GM23248 (cell line): Measurements from ENCODE around the gene PLAAT5. TPM values are rescaled to one million over a fixed set of nuclear protein-coding genes. Genes with fewer than 3 reads are reported as not detected.

Experiments used
- DNase-seq: peaks from one replicate; pipeline ENCODE4 v3.0.0-alpha.2; 2015
- H2AFZ ChIP-seq: fragments of 200-600 bp; sonication (generic); 2 replicates; pipeline ENCODE4 v1.6.1; 2016; ENCODE audit warnings: antibody characterized with exemption
- H3F3A ChIP-seq: fragments of 200-600 bp; sonication (generic); 2 replicates; pipeline ENCODE4 v1.6.1; 2016; ENCODE audit warnings: mild to moderate bottlenecking, antibody characterized with exemption, mixed run types; ENCODE audit not compliant: insufficient read depth
- H3K27ac ChIP-seq: fragments of 200-600 bp; sonication (generic); 2 replicates; pipeline ENCODE4 v1.5.1; 2016; ENCODE audit warnings: mild to moderate bottlenecking
- H3K27me3 ChIP-seq: fragments of 200-600 bp; sonication (generic); replicated peaks from 2 replicates; pipeline ENCODE4 v1.6.1; 2016; ENCODE audit warnings: mild to moderate bottlenecking; ENCODE audit not compliant: insufficient read depth
- H3K36me3 ChIP-seq: fragments of 200-600 bp; sonication (generic); 2 replicates; pipeline ENCODE4 v1.6.1; 2016; ENCODE audit warnings: low read depth, mild to moderate bottlenecking
- H3K4me1 ChIP-seq: fragments of 200-600 bp; sonication (generic); 2 replicates; pipeline ENCODE4 v1.6.1; 2016; ENCODE audit warnings: mild to moderate bottlenecking; ENCODE audit not compliant: insufficient read depth
- H3K4me2 ChIP-seq: fragments of 200-600 bp; sonication (generic); one replicate; pipeline ENCODE4 v1.6.1; 2016; ENCODE audit warnings: mild to moderate bottlenecking; ENCODE audit not compliant: unreplicated experiment
- H3K4me3 ChIP-seq: fragments of 200-600 bp; sonication (generic); 2 replicates; pipeline ENCODE4 v1.5.1; 2016; ENCODE audit warnings: mild to moderate bottlenecking
- H3K79me2 ChIP-seq: fragments of 200-600 bp; sonication (generic); 2 replicates; pipeline ENCODE4 v1.6.1; 2016; ENCODE audit warnings: mild to moderate bottlenecking; ENCODE audit not compliant: insufficient read depth
- H3K9ac ChIP-seq: fragments of 200-600 bp; sonication (generic); 2 replicates; pipeline ENCODE4 v1.6.1; 2016; ENCODE audit warnings: mild to moderate bottlenecking
- H3K9me2 ChIP-seq: fragments of 200-600 bp; sonication (generic); 2 replicates; pipeline ENCODE4 v1.6.1; 2016; ENCODE audit warnings: mixed run types, mild to moderate bottlenecking, moderate library complexity; ENCODE audit not compliant: insufficient read depth
- H3K9me3 ChIP-seq: fragments of 200-600 bp; sonication (generic); one replicate; pipeline ENCODE4 v1.6.1; 2017; ENCODE audit warnings: low read depth
- H4K20me1 ChIP-seq: fragments of 200-600 bp; sonication (generic); 2 replicates; pipeline ENCODE4 v1.6.0; 2016; ENCODE audit not compliant: insufficient read depth
- EZH2 ChIP-seq: fragments of 200-600 bp; sonication (generic); IDR thresholded peaks from 2 replicates; pipeline ENCODE4 v1.6.1; 2018; ENCODE audit warnings: antibody characterized with exemption, mild to moderate bottlenecking; ENCODE audit not compliant: insufficient read depth, poor library complexity, severe bottlenecking
- EZH2phosphoT487 ChIP-seq: fragments of 200-600 bp; sonication (generic); IDR thresholded peaks from 2 replicates; pipeline ENCODE4 v1.6.1; 2018; ENCODE audit warnings: antibody characterized with exemption, moderate library complexity, mild to moderate bottlenecking, low read depth; ENCODE audit not compliant: insufficient read depth
- WGBS, 2 experiments: methylation state at CpG; one replicate each; pipeline ENCODE4 v1.1.6; 2015 to 2017; ENCODE audit warnings: low lambda C conversion rate in 2 of 2, low coverage in 1 of 2; ENCODE audit errors: missing lambda C conversion rate in 2 of 2; 5-methylcytosine and 5-hydroxymethylcytosine counted together
- in situ Hi-C: fragments of 300-500 bp; cut with MboI; formaldehyde crosslinking; loops from 2 replicates; pipeline ENCODE4 v1.15.0; 2020
- polyA plus RNA-seq: library from polyadenylated mRNA; unstranded; fragments of >200 nt; fragmentation: Nextera tagmentation; extraction: Ambion mirVana; gene quantifications from 2 replicates; pipeline ENCODE4 v1.2.1, GENCODE V29; 2016
- total RNA-seq: library from RNA; depleted of rRNA; stranded (reverse); fragments of >200 nt; shearing (Covaris generic); gene quantifications from 2 replicates; pipeline ENCODE4 v1.2.3, GENCODE V29; 2014

The PLAAT5 gene
- total and polyA plus RNA-seq, 2 experiments from 2014 or later: not detected

DNA sequence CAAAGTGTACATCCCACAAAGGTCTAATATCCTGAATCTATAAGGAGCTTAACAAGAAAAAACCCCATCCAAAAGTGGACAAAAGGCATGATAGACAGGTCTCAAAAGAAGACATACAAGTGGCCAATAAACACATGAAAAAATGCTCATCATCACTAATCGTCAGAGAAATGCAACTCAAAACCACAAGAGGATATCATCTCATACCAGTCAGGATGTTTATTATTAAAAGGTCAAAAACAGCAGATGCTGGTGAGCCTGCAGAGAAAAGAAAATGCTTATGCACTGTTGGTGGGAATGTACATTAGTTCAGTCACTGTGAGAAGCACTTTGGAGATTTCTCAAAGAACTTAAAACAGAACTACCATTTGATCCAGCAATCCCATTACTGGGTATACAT is 27.6 kb upstream of the PLAAT5 start:
- no peaks in the 10 kb centered on the region for H3K9me2 ChIP-seq
- no peaks in the 10 kb centered on the region for H3K36me3 ChIP-seq
- no peaks in the 10 kb centered on the region for H4K20me1 ChIP-seq
- H3K9ac ChIP-seq: no peak overlapping the region
- H3K4me1 ChIP-seq: 0 out of 2 replicates have a peak, but pooled peaks cover 5% of the 10 kb centered on the region
- H3K27me3 ChIP-seq: no peaks in the 10 kb centered on the region
- H2AFZ ChIP-seq: no peak overlapping the region
- no peaks in the 10 kb centered on the region for H3K9me3 ChIP-seq
- no peaks in the 10 kb centered on the region for H3F3A ChIP-seq
- WGBS, 2 experiments: 3 to 10% methylated on average over 1 of the region's 1 CpG
- peak; percentile 23 for DNase-seq
- no peak overlapping the region for H3K4me3 ChIP-seq
- no peak overlapping the region for H3K27ac ChIP-seq
- H3K79me2 ChIP-seq: no peaks in the 10 kb centered on the region
- in situ Hi-C loops: no loop called here
- no peak overlapping the region for H3K4me2 ChIP-seq
- no peak for TF ChIP-seq EZH2phosphoT487
- TF ChIP-seq EZH2: no peak

DNA sequence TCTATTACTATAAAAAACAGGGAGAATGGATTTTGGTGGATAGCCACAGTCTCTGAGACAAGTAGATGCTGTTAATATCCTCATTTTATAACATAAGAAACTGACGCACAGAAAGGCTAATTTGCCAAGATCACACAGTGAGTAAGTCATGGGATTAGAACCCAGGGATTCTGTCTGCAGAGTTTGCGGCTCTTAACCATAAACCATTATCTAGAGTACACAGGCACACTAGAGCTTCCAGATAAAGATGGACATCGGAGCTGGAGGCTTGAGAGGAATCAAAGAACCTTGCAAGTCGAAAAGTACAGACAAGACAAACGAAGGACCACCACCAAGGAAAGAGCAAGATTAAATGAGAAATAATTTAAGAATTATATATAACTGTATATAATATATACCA is 26.2 kb upstream of the PLAAT5 start:
- Histone ChIP-seq H3K9me2 (no peaks in the 10 kb centered on the region), H3K9me3 (no peaks in the 10 kb centered on the region), H3K9ac (no peak overlapping the region), H3F3A (no peaks in the 10 kb centered on the region), H3K4me1 (0 out of 2 replicates have a peak, but pooled peaks cover 5% of the 10 kb centered on the region), H3K36me3 (no peaks in the 10 kb centered on the region), H3K4me3 (no peak overlapping the region), H3K4me2 (no peak overlapping the region), H4K20me1 (no peaks in the 10 kb centered on the region), H2AFZ (no peak overlapping the region), H3K27ac (no peak overlapping the region), H3K79me2 (no peaks in the 10 kb centered on the region), H3K27me3 (no peaks in the 10 kb centered on the region)
- no peak for DNase-seq
- in situ Hi-C loops: no loop called here
- no peak for TF ChIP-seq EZH2
- TF ChIP-seq EZH2phosphoT487: no peak
- 73 to 81% methylated on average over 5 of the region's 5 CpGs for WGBS, 2 experiments

DNA sequence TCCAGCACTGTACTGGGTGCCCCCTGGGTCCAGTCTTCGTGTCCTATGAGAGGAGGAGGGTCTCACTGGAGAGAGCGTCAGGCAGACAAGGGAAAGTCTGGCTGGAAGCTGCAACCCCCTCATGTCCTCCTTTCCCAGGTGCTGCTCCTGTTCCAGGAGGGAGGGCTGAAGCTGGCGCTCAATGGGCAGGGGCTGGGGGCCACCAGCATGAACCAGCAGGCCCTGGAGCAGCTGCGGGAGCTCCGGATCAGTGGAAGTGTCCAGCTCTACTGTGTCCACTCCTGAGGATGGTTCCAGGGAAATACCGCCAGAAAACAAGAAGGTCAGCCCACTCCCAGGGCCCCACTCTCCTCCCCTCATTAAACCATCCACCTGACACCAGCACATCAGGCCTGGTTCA is 25.1 kb upstream of the PLAAT5 start:
- no peaks in the 10 kb centered on the region for H3K27me3 ChIP-seq
- H4K20me1 ChIP-seq: no peaks in the 10 kb centered on the region
- no peaks in the 10 kb centered on the region for H3K9me3 ChIP-seq
- H3K27ac ChIP-seq: no peak overlapping the region
- no peaks in the 10 kb centered on the region for H3F3A ChIP-seq
- H3K9ac ChIP-seq: no peak overlapping the region
- H3K4me2 ChIP-seq: no peak overlapping the region
- in situ Hi-C loops: no loop called here
- H2AFZ ChIP-seq: no peak overlapping the region
- H3K79me2 ChIP-seq: no peaks in the 10 kb centered on the region
- DNase-seq: no peak
- H3K9me2 ChIP-seq: no peaks in the 10 kb centered on the region
- TF ChIP-seq EZH2 (no peak), EZH2phosphoT487 (no peak)
- H3K36me3 ChIP-seq: no peaks in the 10 kb centered on the region
- WGBS, 2 experiments: 73 to 79% methylated on average over 6 of the region's 6 CpGs
- no peak overlapping the region for H3K4me3 ChIP-seq
- 0 out of 2 replicates have a peak, but pooled peaks cover 5% of the 10 kb centered on the region for H3K4me1 ChIP-seq

- TF ChIP-seq EZH2: no peak
- TF ChIP-seq EZH2phosphoT487: no peak
- 67 to 74% methylated on average over 7 of the region's 7 CpGs for WGBS, 2 experiments
- no peak overlapping the region for H3K4me2 ChIP-seq
- no peaks in the 10 kb centered on the region for H3K4me1 ChIP-seq
- DNase-seq: no peak
- H3F3A ChIP-seq: no peaks in the 10 kb centered on the region
- in situ Hi-C loops: no loop called here
- no peaks in the 10 kb centered on the region for H3K9me2 ChIP-seq
- no peaks in the 10 kb centered on the region for H3K27me3 ChIP-seq
- no peak overlapping the region for H2AFZ ChIP-seq
- no peak overlapping the region for H3K4me3 ChIP-seq
- no peaks in the 10 kb centered on the region for H3K79me2 ChIP-seq
- no peaks in the 10 kb centered on the region for H3K9me3 ChIP-seq
- no peak overlapping the region for H3K27ac ChIP-seq
- no peaks in the 10 kb centered on the region for H3K36me3 ChIP-seq
- no peaks in the 10 kb centered on the region for H4K20me1 ChIP-seq
- H3K9ac ChIP-seq: no peak overlapping the region
Measured at GRCh38 chr11:63512816-63513215, 21.8 kb upstream of the PLAAT5 start.
